Measurements from ENCODE around the gene ABLIM1. TPM values are rescaled to one million over a fixed set of nuclear protein-coding genes. Genes with fewer than 3 reads are reported as not detected.

ABLIM1 gene
- total RNA-seq, 1 experiment from 2014 or later = 274 TPM

DNA sequence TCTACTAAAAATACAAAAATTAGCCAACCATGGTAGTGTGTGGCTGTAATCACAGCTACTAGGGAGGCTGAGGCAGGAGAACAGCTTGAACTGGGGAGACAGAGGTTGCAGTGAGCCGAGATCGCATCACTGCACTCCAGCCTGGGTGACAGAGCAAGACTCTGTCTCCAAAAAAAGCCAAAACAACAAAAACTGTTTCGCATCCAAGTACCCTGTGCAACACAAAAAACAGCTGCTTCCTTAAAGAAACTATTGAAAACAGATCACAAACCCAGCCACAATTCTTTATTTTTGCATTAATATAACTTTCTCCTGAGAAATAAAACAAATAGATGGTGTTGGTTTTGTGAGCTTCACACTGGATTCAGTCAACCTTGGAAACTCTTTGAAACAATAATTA is 141.7 kb downstream of the ABLIM1 start:
- intact Hi-C loops (cut with micrococcal nuclease; ENCODE audit: unreplicated experiment) (no loop called here), in situ Hi-C loops (cut with HindIII; ENCODE audit: low pct_unique_long_range_greater_than_20kb, low sequenced_read_pairs) (no loop called here)
- ChIA-PET CTCF (no interaction called here), POLR2A (no interaction called here)
- Histone ChIP-seq H3K4me1 (ENCODE audit: control insufficient read depth, insufficient read depth, low read length) (peaks cover 33% of the 10 kb centered on the region), H3K36me3 (ENCODE audit: control insufficient read depth, insufficient read depth, low read length) (0 out of 2 replicates have a peak, but pooled peaks cover 2% of the 10 kb centered on the region), H3K4me3 (ENCODE audit: low read depth in 2 of 2, low read length in 2 of 2) (no peak overlapping the region), H3K27ac (ENCODE audit: low read length) (no peak overlapping the region), H3K27me3 (ENCODE audit: control insufficient read depth, insufficient read depth, low read length) (no peaks in the 10 kb centered on the region), H3K9me3 (ENCODE audit: control insufficient read depth, insufficient read depth, low read depth, low read length) (no peaks in the 10 kb centered on the region)
- ATAC-seq = no peak
- DNase-seq (ENCODE audit: low read depth, low spot score) = no peak
- BruUV-seq (replicated peaks) = no TSS peak
- TF ChIP-seq SIN3A (IDR thresholded peaks at IDR 0.05; ENCODE audit: borderline replicate concordance, insufficient read depth, low read depth, low read length) = no peak
- TF ChIP-seq, protein P1, sequence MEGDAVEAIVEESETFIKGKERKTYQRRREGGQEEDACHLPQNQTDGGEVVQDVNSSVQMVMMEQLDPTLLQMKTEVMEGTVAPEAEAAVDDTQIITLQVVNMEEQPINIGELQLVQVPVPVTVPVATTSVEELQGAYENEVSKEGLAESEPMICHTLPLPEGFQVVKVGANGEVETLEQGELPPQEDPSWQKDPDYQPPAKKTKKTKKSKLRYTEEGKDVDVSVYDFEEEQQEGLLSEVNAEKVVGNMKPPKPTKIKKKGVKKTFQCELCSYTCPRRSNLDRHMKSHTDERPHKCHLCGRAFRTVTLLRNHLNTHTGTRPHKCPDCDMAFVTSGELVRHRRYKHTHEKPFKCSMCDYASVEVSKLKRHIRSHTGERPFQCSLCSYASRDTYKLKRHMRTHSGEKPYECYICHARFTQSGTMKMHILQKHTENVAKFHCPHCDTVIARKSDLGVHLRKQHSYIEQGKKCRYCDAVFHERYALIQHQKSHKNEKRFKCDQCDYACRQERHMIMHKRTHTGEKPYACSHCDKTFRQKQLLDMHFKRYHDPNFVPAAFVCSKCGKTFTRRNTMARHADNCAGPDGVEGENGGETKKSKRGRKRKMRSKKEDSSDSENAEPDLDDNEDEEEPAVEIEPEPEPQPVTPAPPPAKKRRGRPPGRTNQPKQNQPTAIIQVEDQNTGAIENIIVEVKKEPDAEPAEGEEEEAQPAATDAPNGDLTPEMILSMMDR (IDR thresholded peaks at IDR 0.05) = no peak
- no peak for TF ChIP-seq TCF7L2 (IDR thresholded peaks at IDR 0.05; ENCODE audit: low read depth, low read length)

DNA sequence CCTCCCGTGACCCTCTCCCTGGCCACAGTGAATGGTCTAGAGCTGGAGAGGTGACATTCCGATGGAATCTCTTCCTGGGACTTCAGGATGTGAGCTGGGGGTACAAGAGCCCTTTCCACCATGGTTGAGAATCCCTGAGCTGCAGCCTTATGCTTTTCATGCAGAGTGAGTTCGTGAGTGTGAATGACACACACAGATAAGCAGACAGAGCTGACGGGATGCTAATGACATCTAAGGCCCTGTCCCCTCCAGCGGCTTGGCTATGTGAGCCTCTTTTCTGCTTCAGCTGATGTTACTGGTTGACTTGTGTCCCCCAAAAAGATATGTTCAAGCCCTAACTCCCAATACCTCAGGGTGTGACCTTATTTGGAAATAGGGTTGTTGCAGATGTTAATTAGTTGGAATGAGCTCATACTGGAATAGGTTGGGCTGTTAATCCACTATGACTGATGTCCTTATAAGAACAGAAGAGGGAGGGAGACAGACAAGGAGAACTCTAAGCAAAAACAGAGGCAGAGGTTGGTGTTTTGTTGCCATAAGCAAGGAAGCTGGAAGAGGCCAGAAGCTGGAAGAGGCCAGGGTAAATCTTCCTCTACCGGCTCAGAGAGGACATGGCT is 142.7 kb downstream of the ABLIM1 start:
- in situ Hi-C loops (cut with HindIII; ENCODE audit: low pct_unique_long_range_greater_than_20kb, low sequenced_read_pairs) = no loop called here
- Histone ChIP-seq H3K27me3 (ENCODE audit: control insufficient read depth, insufficient read depth, low read length) (no peaks in the 10 kb centered on the region), H3K4me3 (ENCODE audit: low read depth in 2 of 2, low read length in 2 of 2) (no peak overlapping the region), H3K27ac (ENCODE audit: low read length) (no peak overlapping the region), H3K9me3 (ENCODE audit: control insufficient read depth, insufficient read depth, low read depth, low read length) (no peaks in the 10 kb centered on the region), H3K36me3 (ENCODE audit: control insufficient read depth, insufficient read depth, low read length) (0 out of 2 replicates have a peak, but pooled peaks cover 2% of the 10 kb centered on the region), H3K4me1 (ENCODE audit: control insufficient read depth, insufficient read depth, low read length) (peaks cover 25% of the 10 kb centered on the region)
- intact Hi-C loops (cut with micrococcal nuclease; ENCODE audit: unreplicated experiment) = no loop called here
- POLR2A ChIA-PET = interaction anchor here (0.6 kb wide), 1 partner anchor 465 kb away, joined by 8 read pairs; no protein-coding TSS in a partner anchor
- no peak for DNase-seq (ENCODE audit: low read depth, low spot score)
- TF ChIP-seq, protein P1 (IDR thresholded peaks at IDR 0.05) = no peak
- TF ChIP-seq, protein P2, sequence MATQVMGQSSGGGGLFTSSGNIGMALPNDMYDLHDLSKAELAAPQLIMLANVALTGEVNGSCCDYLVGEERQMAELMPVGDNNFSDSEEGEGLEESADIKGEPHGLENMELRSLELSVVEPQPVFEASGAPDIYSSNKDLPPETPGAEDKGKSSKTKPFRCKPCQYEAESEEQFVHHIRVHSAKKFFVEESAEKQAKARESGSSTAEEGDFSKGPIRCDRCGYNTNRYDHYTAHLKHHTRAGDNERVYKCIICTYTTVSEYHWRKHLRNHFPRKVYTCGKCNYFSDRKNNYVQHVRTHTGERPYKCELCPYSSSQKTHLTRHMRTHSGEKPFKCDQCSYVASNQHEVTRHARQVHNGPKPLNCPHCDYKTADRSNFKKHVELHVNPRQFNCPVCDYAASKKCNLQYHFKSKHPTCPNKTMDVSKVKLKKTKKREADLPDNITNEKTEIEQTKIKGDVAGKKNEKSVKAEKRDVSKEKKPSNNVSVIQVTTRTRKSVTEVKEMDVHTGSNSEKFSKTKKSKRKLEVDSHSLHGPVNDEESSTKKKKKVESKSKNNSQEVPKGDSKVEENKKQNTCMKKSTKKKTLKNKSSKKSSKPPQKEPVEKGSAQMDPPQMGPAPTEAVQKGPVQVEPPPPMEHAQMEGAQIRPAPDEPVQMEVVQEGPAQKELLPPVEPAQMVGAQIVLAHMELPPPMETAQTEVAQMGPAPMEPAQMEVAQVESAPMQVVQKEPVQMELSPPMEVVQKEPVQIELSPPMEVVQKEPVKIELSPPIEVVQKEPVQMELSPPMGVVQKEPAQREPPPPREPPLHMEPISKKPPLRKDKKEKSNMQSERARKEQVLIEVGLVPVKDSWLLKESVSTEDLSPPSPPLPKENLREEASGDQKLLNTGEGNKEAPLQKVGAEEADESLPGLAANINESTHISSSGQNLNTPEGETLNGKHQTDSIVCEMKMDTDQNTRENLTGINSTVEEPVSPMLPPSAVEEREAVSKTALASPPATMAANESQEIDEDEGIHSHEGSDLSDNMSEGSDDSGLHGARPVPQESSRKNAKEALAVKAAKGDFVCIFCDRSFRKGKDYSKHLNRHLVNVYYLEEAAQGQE (IDR thresholded peaks at IDR 0.05; ENCODE audit: insufficient read depth in 1 of 2, low read depth in 2 of 2, low read length in 1 of 2) = no peak
- TF ChIP-seq SIN3A (IDR thresholded peaks at IDR 0.05; ENCODE audit: borderline replicate concordance, insufficient read depth, low read depth, low read length) = no peak
- no peak for ATAC-seq
- CTCF ChIA-PET = no interaction called here
- no TSS peak for BruUV-seq (replicated peaks)

Measured in Panc1 (cell line).